ENCODE measurements around the gene KCTD3. TPM values are rescaled to one million over a fixed set of nuclear protein-coding genes. Genes with fewer than 3 reads are reported as not detected.

The KCTD3 gene
- total and polyA plus RNA-seq, 8 donors = 18.3 to 36.4 (median 24.8) TPM

GRCh38 chr1:215636258-215636965, 69.3 kb downstream of the KCTD3 start:
- intact Hi-C loops (cut with DNase I) = no loop called here
- H3K4me3 ChIP-seq = no peak overlapping the region
- ATAC-seq = peak; percentile 32 to 71 (median 64)
- FAIRE-seq = no peak
- no peak for DNase-seq
- H3K36me3 ChIP-seq = no peaks in the 10 kb centered on the region
- peak overlapping the region in 2 of 4 donors; percentile 48 to 72 for H3K27ac ChIP-seq
- no peaks in the 10 kb centered on the region for H3K9me3 ChIP-seq
- H3K27me3 ChIP-seq = no peaks in the 10 kb centered on the region
- no peak for TF ChIP-seq CTCF (IDR thresholded peaks at IDR 0.05)
- peaks cover 4 to 16% (median 15%) of the 10 kb centered on the region in 3 donors for H3K4me1 ChIP-seq
- WGBS, 2 donors = 38 to 39% methylated on average over 9 of the region's 9 CpGs

- ATAC-seq = peak; percentile 84 to 87 (median 87)
- DNase-seq = peak in 4 of 6 donors; percentile 39 to 58 (median 42)
- Histone ChIP-seq H3K27ac (peak overlapping the region in 2 of 4 donors; percentile 48 to 72), H3K9me3 (no peaks in the 10 kb centered on the region), H3K27me3 (no peaks in the 10 kb centered on the region), H3K4me3 (no peak overlapping the region), H3K36me3 (no peaks in the 10 kb centered on the region), H3K4me1 (peaks cover 4 to 16% (median 15%) of the 10 kb centered on the region in 3 donors)
- no peak for FAIRE-seq
- intact Hi-C loops (cut with DNase I) = no loop called here
- TF ChIP-seq CTCF (IDR thresholded peaks at IDR 0.05) = no peak
- 16 to 17% methylated on average over 7 of the region's 7 CpGs for WGBS, 2 donors
Measured at GRCh38 chr1:215637041-215637573, 70.0 kb downstream of the KCTD3 start.

GRCh38 chr1:215640429-215641148, 73.5 kb downstream of the KCTD3 start:
- H3K27ac ChIP-seq = no peak overlapping the region
- intact Hi-C loops (cut with DNase I) = no loop called here
- TF ChIP-seq CTCF (IDR thresholded peaks at IDR 0.05) = no peak
- no peaks in the 10 kb centered on the region for H3K9me3 ChIP-seq
- H3K36me3 ChIP-seq = no peaks in the 10 kb centered on the region
- peaks cover 4 to 16% (median 15%) of the 10 kb centered on the region in 3 donors for H3K4me1 ChIP-seq
- no peaks in the 10 kb centered on the region for H3K27me3 ChIP-seq
- DNase-seq (no peak), ATAC-seq (no peak), FAIRE-seq (no peak)
- H3K4me3 ChIP-seq = no peak overlapping the region
- 83 to 88% methylated on average over 18 of the region's 18 CpGs for WGBS, 2 donors

GRCh38 chr1:215643592-215644321, 76.7 kb downstream of the KCTD3 start:
- DNase-seq = no peak
- H3K4me1 ChIP-seq = no peaks in the 10 kb centered on the region
- no peak for TF ChIP-seq CTCF (IDR thresholded peaks at IDR 0.05)
- no peaks in the 10 kb centered on the region for H3K36me3 ChIP-seq
- no peaks in the 10 kb centered on the region for H3K9me3 ChIP-seq
- H3K4me3 ChIP-seq = no peak overlapping the region
- 83 to 89% methylated on average over 4 of the region's 4 CpGs for WGBS, 2 donors
- no peak overlapping the region for H3K27ac ChIP-seq
- FAIRE-seq = no peak
- no peak for ATAC-seq
- intact Hi-C loops (cut with DNase I) = no loop called here
- H3K27me3 ChIP-seq = no peaks in the 10 kb centered on the region
